Stimulated activated CD4-positive, alpha-beta T cell treated with anti-CD3 and anti-CD28 coated beads, Interleukin-4, amount 100 ng/mL, for 4 hours (primary cell): ENCODE measurements around the gene SLC35A3.
A peak's percentile ranks its signal among the peaks of the same experiment; 100 is the strongest.
"Not testable (repeated sequence)": the region's sequence is repeated elsewhere in the genome, so short reads cannot be mapped to it uniquely, and the experiment has no call there.

Source experiments
- DNase-seq, 2 experiments: peaks; one replicate each; pipeline ENCODE4 v3.0.0-alpha.2; 2020

The SLC35A3 gene

GRCh38 chr1:100036718-100037655 lies 67.2 kb downstream of the SLC35A3 start:
- no peak for DNase-seq

- DNase-seq = no peak
Measured at GRCh38 chr1:100037656-100037926, 67.8 kb downstream of the SLC35A3 start.

GRCh38 chr1:100037927-100038659 lies 68.3 kb downstream of the SLC35A3 start:
- peak; percentile 88 to 91 for DNase-seq

GRCh38 chr1:100038660-100039287 lies 69.0 kb downstream of the SLC35A3 start:
- peak; percentile 68 to 80 for DNase-seq

- no peak for DNase-seq
Measured at GRCh38 chr1:100039591-100039990, 69.8 kb downstream of the SLC35A3 start.

- no peak for DNase-seq
Measured at GRCh38 chr1:100045206-100045605, 75.4 kb downstream of the SLC35A3 start.

- not testable (repeated sequence) for DNase-seq
Measured at GRCh38 chr1:100047235-100047708, 77.5 kb downstream of the SLC35A3 start.

GRCh38 chr1:100050139-100050538 lies 80.3 kb downstream of the SLC35A3 start:
- DNase-seq = no peak

GRCh38 chr1:100051401-100051800 lies 81.6 kb downstream of the SLC35A3 start:
- no peak for DNase-seq

GRCh38 chr1:100051893-100052292 lies 82.1 kb downstream of the SLC35A3 start:
- no peak for DNase-seq

GRCh38 chr1:100053119-100053518 lies 83.3 kb downstream of the SLC35A3 start:
- no peak for DNase-seq

GRCh38 chr1:100053727-100054126 lies 83.9 kb downstream of the SLC35A3 start:
- no peak for DNase-seq

GRCh38 chr1:100061681-100062080 lies 91.9 kb downstream of the SLC35A3 start:
- no peak for DNase-seq

GRCh38 chr1:100065183-100065968 lies 95.6 kb downstream of the SLC35A3 start:
- DNase-seq = no peak

GRCh38 chr1:100065969-100066227 lies 96.1 kb downstream of the SLC35A3 start:
- no peak for DNase-seq

GRCh38 chr1:100070201-100070939 lies 100.6 kb downstream of the SLC35A3 start:
- DNase-seq = no peak

GRCh38 chr1:100073531-100073930 lies 103.7 kb downstream of the SLC35A3 start:
- no peak for DNase-seq

GRCh38 chr1:100074604-100075395 lies 105.0 kb downstream of the SLC35A3 start:
- DNase-seq = no peak

GRCh38 chr1:100075773-100076172 lies 106.0 kb downstream of the SLC35A3 start:
- no peak for DNase-seq

GRCh38 chr1:100076319-100076718 lies 106.5 kb downstream of the SLC35A3 start:
- DNase-seq = no peak

- DNase-seq = no peak
Measured at GRCh38 chr1:100076744-100077143, 106.9 kb downstream of the SLC35A3 start.
